Activated naive CD4-positive, alpha-beta T cell treated with anti-CD3 and anti-CD28 coated beads, Interleukin-2, amount 10 ng/mL, durations not matched to agents 7 days and 5 days (primary cell): ENCODE results near the gene ANP32E.
A peak's percentile ranks its signal among the peaks of the same experiment; 100 is the strongest.
"Not testable (repeated sequence)": the region's sequence is repeated elsewhere in the genome, so short reads cannot be mapped to it uniquely, and the experiment has no call there.

ENCODE experiments used
- CTCF ChIA-PET: fragments of 350-600 bp; sonication (Branson Sonifier 250); formaldehyde crosslinking; loops from one replicate; lab custom pipeline; 2021; ENCODE audit warnings: antibody characterized with exemption; lab: Charles Lee
- DNase-seq: peaks from one replicate; pipeline ENCODE4 v3.0.0-alpha.2; 2020
- H3K27ac Mint-ChIP-seq: one replicate; pipeline ENCODE4 v1.8.0; 2021; ENCODE audit warnings: mild to moderate bottlenecking, moderate library complexity, mixed read lengths
- H3K27me3 Mint-ChIP-seq: one replicate; pipeline ENCODE4 v1.8.0; 2021; ENCODE audit warnings: mild to moderate bottlenecking, mixed read lengths
- H3K36me3 Mint-ChIP-seq: one replicate; pipeline ENCODE4 v1.8.0; 2021; ENCODE audit warnings: mixed read lengths
- H3K4me1 Mint-ChIP-seq: one replicate; pipeline ENCODE4 v1.8.0; 2021; ENCODE audit warnings: mixed read lengths
- H3K4me3 Mint-ChIP-seq: one replicate; pipeline ENCODE4 v1.8.0; 2021; ENCODE audit warnings: mild to moderate bottlenecking, moderate library complexity, mixed read lengths
- H3K9me3 Mint-ChIP-seq: one replicate; pipeline ENCODE4 v1.8.0; 2021; ENCODE audit warnings: mixed read lengths

ANP32E gene

DNA sequence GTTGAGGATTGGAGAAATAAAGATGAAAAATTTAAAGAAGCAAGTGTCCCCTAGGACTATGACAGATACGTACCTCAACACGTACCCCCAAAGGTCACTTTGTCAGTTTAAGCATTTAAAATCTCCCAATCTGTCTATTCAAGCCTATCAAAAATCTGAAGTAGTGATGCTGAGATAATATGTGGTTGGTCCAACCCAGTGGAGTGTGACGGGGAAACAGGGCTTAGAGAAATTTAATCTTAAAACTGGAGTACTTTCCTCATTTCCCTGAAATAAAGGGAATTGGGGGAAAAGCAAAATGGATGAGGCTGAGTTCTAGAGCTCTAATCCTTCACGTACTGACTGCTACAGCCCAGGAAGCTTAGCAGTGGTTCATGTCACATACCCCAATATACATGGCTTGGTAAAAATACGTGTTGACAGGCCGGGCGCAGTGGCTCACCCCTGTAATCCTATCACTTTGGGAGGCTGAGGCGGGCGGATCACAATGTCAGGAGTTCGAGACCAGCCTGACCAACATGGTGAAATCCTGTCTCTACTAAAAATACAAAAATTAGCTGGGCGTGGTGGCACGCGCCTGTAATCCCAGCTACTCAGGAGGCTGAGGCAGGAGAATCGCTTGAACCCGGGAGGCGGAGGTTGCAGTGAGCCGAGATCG, 21.7 kb downstream of the ANP32E start:
- H3K27me3 Mint-ChIP-seq, DNase-seq, CTCF ChIA-PET, H3K9me3 Mint-ChIP-seq: not testable (repeated sequence)
- peak overlapping the region; percentile 86 for H3K4me3 Mint-ChIP-seq
- H3K36me3 Mint-ChIP-seq = peaks cover 15% of the 10 kb centered on the region
- peak overlapping the region; percentile 98 for H3K27ac Mint-ChIP-seq
- H3K4me1 Mint-ChIP-seq = peaks cover 20% of the 10 kb centered on the region

DNA sequence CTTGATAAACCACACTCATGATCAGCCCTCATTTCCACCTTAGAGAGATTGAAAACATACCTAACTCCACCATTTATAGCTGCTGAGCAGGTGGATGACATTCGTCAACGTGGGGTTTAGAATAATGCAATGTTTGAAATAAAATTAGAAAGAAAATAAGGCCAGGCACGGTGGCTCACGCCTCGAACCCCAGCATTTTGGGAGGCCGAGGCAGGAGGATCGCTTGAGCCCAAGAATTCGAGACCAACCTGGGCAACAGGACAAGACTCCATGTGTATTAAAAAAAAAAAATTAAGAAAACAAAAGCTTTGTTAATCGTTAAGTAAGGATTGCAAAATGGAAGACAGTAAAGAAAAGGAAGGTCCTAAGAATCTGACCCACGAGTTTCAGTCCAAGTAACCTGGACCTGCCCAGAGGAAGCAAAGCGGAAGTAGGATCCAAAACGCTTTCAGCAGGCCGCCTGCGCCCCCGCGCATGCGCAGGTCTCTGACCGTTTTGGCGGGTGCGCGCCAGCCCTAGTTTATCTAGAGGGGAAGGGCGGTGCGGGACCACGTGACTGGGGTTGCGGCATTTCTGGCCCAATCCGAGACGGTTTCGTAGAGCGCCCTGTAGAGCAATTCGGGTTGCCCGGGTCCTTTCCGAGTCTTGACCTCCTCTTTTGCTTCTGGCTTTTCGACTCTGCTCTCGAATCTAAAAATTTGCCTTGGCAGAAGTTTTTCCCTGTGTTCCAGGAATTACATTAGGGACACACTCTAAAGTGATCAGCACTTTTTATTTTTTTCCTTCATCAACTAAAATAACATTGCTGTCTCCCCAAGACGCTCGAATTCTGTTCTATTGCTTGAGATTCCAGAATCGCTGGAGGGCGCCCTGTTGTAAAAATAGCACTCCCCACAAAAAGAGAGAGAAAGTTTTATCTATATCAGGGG, 22.5 kb downstream of the ANP32E start:
- peak; percentile 96 for DNase-seq
- Mint-ChIP-seq H3K4me3 (peak overlapping the region; percentile 86), H3K4me1 (peaks cover 20% of the 10 kb centered on the region), H3K27me3 (peaks cover 5% of the 10 kb centered on the region), H3K36me3 (peaks cover 10% of the 10 kb centered on the region), H3K27ac (peak overlapping the region; percentile 98), H3K9me3 (no peaks in the 10 kb centered on the region)
- CTCF ChIA-PET = interaction anchor here (1.2 kb wide), 1 partner anchor 252 kb away, joined by 3 read pairs; no protein-coding TSS in a partner anchor

GRCh38 chr1:150212070-150212469, 23.8 kb downstream of the ANP32E start:
- Mint-ChIP-seq H3K4me3 (no peak overlapping the region), H3K27ac (no peak overlapping the region), H3K36me3 (peaks cover 6% of the 10 kb centered on the region), H3K9me3 (no peaks in the 10 kb centered on the region), H3K4me1 (peaks cover 20% of the 10 kb centered on the region), H3K27me3 (peaks cover 10% of the 10 kb centered on the region)
- CTCF ChIA-PET = interaction anchor here (0.9 to 1.2 kb wide), 2 partner anchors 22 to 250 kb away, joined by 3 read pairs; no protein-coding TSS in a partner anchor
- DNase-seq = no peak

DNA sequence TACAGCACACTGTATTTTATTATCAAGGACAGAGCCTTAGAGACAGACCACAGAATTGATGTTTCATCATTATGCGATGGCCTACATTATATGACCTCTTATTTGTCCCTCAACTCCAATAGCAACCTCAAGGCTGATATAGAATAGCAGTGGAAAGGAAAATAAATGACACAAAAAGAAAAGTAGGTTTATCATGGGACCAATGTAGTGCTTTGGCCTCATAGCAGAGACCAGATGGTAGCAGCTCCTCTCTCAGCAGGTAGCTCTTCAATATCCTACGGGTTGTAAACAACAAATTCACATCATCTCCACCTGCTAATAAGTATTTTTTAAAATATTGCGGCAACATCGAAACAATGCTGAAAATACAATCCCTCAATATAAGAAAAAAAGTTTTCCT, 25.2 kb downstream of the ANP32E start:
- peaks cover 17% of the 10 kb centered on the region for H3K27me3 Mint-ChIP-seq
- no peak for DNase-seq
- CTCF ChIA-PET = no interaction called here
- H3K4me3 Mint-ChIP-seq = no peak overlapping the region
- no peaks in the 10 kb centered on the region for H3K9me3 Mint-ChIP-seq
- peaks cover 20% of the 10 kb centered on the region for H3K4me1 Mint-ChIP-seq
- peaks cover 4% of the 10 kb centered on the region for H3K36me3 Mint-ChIP-seq
- H3K27ac Mint-ChIP-seq = no peak overlapping the region

DNA sequence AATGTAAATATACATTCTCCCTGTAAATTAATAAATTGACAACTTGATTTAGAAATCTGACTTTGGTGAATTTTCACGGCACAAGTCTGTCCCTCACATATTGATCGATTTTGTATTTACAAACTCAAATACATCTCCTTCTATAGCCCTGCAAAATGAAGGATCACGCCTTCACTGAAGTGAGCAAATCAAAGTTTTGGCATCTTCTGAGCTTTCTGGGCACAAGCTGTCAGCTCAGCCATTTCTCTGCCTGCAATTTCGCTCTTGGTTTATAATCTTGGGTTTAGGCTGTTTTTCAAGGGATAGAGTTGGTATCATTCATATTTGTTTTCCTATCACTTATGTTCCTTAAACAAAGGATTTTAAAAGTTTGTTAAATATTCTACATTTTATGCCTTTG, 25.8 kb downstream of the ANP32E start:
- CTCF ChIA-PET = no interaction called here
- no peak for DNase-seq
- Mint-ChIP-seq H3K36me3 (peaks cover 4% of the 10 kb centered on the region), H3K9me3 (no peaks in the 10 kb centered on the region), H3K4me3 (no peak overlapping the region), H3K27ac (no peak overlapping the region), H3K27me3 (peaks cover 20% of the 10 kb centered on the region), H3K4me1 (peaks cover 20% of the 10 kb centered on the region)

DNA sequence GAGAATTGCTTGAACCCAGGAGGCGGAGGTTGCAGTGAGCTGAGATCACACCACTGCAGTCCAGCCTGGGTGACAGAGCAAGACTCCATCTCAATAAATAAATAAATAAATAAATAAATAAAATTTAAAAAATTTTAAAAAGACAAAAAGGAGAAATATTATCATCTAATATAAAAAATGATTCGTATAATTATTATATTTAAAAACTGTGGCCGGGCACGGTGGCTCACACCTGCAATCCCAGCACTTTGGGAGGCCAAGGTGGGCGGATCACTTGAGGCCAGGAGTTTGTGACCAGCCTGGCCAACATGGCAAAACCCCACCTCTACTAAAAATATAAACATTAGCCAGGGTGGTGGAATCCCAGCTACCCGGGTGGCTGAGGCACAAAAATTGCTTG, 27.5 kb downstream of the ANP32E start:
- H3K9me3 Mint-ChIP-seq, H3K4me3 Mint-ChIP-seq, CTCF ChIA-PET, DNase-seq, H3K27ac Mint-ChIP-seq, H3K36me3 Mint-ChIP-seq, H3K4me1 Mint-ChIP-seq: not testable (repeated sequence)
- peaks cover 20% of the 10 kb centered on the region for H3K27me3 Mint-ChIP-seq

GRCh38 chr1:150207281-150207971, 28.5 kb downstream of the ANP32E start:
- no peak overlapping the region for H3K4me3 Mint-ChIP-seq
- H3K27ac Mint-ChIP-seq = no peak overlapping the region
- H3K9me3 Mint-ChIP-seq = no peaks in the 10 kb centered on the region
- no peaks in the 10 kb centered on the region for H3K36me3 Mint-ChIP-seq
- no peaks in the 10 kb centered on the region for H3K4me1 Mint-ChIP-seq
- peaks cover 20% of the 10 kb centered on the region for H3K27me3 Mint-ChIP-seq
- CTCF ChIA-PET = interaction anchor here (1.5 kb wide), 1 partner anchor 48 kb away, joined by 3 read pairs; no protein-coding TSS in a partner anchor
- DNase-seq = no peak

GRCh38 chr1:150196417-150196816, 39.5 kb downstream of the ANP32E start:
- Mint-ChIP-seq H3K27ac (no peak overlapping the region), H3K27me3 (peaks cover 34% of the 10 kb centered on the region), H3K4me1 (no peaks in the 10 kb centered on the region), H3K9me3 (no peaks in the 10 kb centered on the region), H3K4me3 (no peak overlapping the region), H3K36me3 (no peaks in the 10 kb centered on the region)
- DNase-seq = no peak
- CTCF ChIA-PET = interaction anchor here (1.3 kb wide), 1 partner anchor 104 kb away, joined by 3 read pairs; no protein-coding TSS in a partner anchor

- H3K36me3 Mint-ChIP-seq = no peaks in the 10 kb centered on the region
- H3K27ac Mint-ChIP-seq = no peak overlapping the region
- DNase-seq = no peak
- CTCF ChIA-PET = interaction anchor here (1.3 to 1.4 kb wide), 2 partner anchors 8 to 11 kb away, joined by 3 to 6 read pairs; no protein-coding TSS in a partner anchor
- no peak overlapping the region for H3K4me3 Mint-ChIP-seq
- H3K4me1 Mint-ChIP-seq = no peaks in the 10 kb centered on the region
- no peaks in the 10 kb centered on the region for H3K9me3 Mint-ChIP-seq
- peaks cover 41% of the 10 kb centered on the region for H3K27me3 Mint-ChIP-seq
These were observed 41.4 kb downstream of the ANP32E start for GRCh38 chr1:150194381-150195031.

DNA sequence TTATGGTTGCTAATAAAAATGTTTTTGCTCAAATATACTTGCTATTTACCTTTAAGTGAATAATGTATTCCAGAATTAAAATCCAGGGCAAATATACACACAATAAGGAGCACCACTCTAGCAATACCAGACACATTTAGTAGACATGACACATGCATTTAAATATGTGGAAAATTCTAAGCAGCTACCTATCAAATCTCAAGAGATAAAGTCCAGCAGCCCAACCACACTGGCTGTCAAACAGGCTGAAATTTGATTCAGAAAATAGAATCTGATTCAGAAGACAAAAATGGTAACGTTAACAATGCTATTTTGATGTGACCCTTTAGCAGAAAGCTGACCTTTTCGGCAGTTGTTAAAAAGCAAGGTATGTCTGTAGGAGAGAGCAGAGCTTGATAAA, 43.9 kb downstream of the ANP32E start:
- peaks cover 33% of the 10 kb centered on the region for H3K27me3 Mint-ChIP-seq
- CTCF ChIA-PET = no interaction called here
- no peak overlapping the region for H3K4me3 Mint-ChIP-seq
- no peak overlapping the region for H3K27ac Mint-ChIP-seq
- no peaks in the 10 kb centered on the region for H3K9me3 Mint-ChIP-seq
- no peak for DNase-seq
- peaks cover 8% of the 10 kb centered on the region for H3K4me1 Mint-ChIP-seq
- no peaks in the 10 kb centered on the region for H3K36me3 Mint-ChIP-seq

DNA sequence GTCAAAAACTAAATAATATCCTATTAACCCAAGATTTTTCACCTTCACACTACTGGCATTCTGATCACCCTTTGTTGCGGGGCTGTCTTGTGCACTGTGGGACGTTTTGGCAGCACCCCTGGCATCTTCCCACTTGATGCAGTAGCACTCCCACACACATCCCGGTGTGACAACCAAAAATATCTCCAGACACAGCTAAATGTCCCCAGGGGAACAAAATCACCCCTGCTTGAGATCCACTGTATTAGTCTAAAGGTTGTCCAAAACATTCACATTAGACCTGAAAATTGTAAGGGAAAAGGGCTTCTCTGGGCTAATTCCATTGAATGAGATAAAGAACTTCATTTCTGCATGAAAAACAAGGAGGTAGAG, 48.4 kb downstream of the ANP32E start:
- CTCF ChIA-PET = interaction anchor here (0.7 to 2.9 kb wide), 25 partner anchors 8 to 299 kb away, joined by 3 to 37 read pairs (median 5); a partner anchor contains a TSS
- H3K27me3 Mint-ChIP-seq = peaks cover 23% of the 10 kb centered on the region
- H3K4me3 Mint-ChIP-seq = no peak overlapping the region
- no peak for DNase-seq
- H3K9me3 Mint-ChIP-seq = no peaks in the 10 kb centered on the region
- no peaks in the 10 kb centered on the region for H3K36me3 Mint-ChIP-seq
- H3K27ac Mint-ChIP-seq = no peak overlapping the region
- H3K4me1 Mint-ChIP-seq = peaks cover 18% of the 10 kb centered on the region

GRCh38 chr1:150186789-150187559, 48.9 kb downstream of the ANP32E start:
- Mint-ChIP-seq H3K27me3 (peaks cover 21% of the 10 kb centered on the region), H3K4me1 (peaks cover 18% of the 10 kb centered on the region), H3K27ac (no peak overlapping the region), H3K9me3 (no peaks in the 10 kb centered on the region), H3K4me3 (no peak overlapping the region), H3K36me3 (no peaks in the 10 kb centered on the region)
- CTCF ChIA-PET = interaction anchor here (0.6 to 2.9 kb wide), 31 partner anchors 8 to 298 kb away, joined by 3 to 37 read pairs (median 5); a partner anchor contains a TSS
- DNase-seq = peak; percentile 28

DNA sequence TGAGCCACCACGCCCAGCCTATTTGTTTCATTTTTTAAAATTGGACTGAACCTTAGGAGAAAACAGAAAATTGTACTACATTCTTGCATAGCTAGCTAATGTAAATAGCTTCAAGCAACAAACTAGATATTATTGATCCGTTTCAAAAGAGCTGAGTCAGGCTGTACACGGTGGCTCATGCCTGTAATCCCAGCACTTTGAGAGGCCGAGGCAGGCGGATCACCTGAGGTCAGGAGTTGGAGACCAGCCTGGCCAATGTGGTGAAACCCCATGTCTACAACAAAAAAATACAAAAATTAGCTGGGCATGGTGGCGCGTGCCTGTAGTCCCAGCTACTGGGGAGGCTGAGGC, 49.5 kb downstream of the ANP32E start:
- not testable (repeated sequence) for DNase-seq, H3K4me3 Mint-ChIP-seq, H3K36me3 Mint-ChIP-seq, H3K9me3 Mint-ChIP-seq, H3K27ac Mint-ChIP-seq
- peaks cover 21% of the 10 kb centered on the region for H3K27me3 Mint-ChIP-seq
- peaks cover 18% of the 10 kb centered on the region for H3K4me1 Mint-ChIP-seq
- CTCF ChIA-PET = interaction anchor here (0.8 to 2.9 kb wide), 23 partner anchors 9 to 298 kb away, joined by 3 to 37 read pairs (median 5); partner anchors contain the start of gene VPS45
